NCI-H187 (cell line): ENCODE measurements around the gene THRA.
"Not testable (repeated sequence)": the region's sequence is repeated elsewhere in the genome, so short reads cannot be mapped to it uniquely, and the experiment has no call there.

Experiments used
- DNase-seq, 2 experiments: peaks; one replicate each; lab custom pipeline; 2025; lab: John Stamatoyannopoulos, UW

THRA gene

GRCh38 chr17:40113110-40113906 lies 50.5 kb downstream of the THRA start:
- peak; percentile 73 to 86 for DNase-seq

GRCh38 chr17:40113907-40114245 lies 51.1 kb downstream of the THRA start:
- DNase-seq, result no peak

DNA sequence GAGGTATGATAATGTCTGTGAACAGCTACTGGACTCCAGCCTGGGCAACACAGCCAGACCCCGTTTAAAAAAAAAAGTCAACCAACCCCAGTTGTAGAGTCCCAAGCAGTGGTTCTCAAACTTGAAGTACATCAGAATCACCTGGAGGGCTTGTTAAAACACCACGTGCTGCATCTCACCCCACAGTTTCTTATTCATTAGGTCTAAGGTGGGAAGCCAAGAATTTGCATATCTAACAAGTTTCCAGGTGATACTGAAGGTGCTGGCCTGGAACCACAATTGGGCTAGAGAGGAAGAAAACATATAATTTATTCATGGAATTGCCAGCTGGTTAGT lies 52.3 kb downstream of the THRA start:
- no peak for DNase-seq

DNA sequence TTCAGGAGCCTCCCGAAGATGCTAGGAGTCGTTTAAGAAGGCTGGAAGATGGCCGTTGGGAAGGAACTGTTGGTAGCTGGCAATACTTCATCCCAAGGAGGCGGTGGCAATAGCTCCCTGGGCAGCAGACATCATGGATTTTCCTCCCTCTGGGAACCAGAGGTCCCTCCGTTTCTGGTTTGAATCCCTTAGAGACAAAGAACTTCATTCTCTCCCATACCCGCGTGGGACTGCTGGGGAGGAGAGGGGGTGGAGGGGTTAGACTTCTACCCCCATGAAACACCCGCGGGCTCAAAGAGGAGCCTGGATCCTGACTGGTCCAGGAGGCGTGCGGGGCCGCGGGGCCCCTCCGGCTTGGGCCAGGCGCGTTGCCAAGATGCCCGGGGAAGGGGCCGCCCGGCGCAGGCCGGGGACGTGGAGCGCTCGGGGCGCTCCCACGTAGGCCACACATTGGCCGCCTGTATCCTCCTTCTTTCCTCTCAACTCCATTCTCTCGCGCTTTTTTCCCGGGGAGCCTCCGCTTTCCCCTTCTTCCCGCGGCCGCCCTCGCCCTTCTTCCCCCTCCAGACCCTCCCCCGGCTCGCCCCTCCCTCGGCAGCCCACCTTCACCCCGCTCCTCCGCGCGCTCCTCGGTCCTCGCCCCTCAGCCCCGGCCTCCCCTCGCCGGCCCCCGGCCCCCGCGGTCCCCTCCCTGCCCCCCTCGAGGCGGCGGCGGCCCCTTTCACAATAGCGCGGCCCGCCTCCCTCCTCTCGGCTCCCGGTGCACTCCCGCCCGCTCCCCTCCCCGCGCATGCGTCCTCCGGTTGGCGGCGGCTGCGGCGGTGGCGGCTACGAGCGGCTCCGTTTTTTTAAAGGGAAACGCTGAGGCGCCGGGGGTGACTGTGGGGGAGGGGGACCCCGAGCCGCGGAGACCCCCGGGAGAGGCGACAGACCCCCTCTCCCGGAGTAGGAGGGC lies 58.7 kb downstream of the THRA start, which contains the start of gene MSL1:
Gene MSL1 (plus strand): TSS at position 791 of the 955 bp plus-strand sequence. CDS start 642 bp downstream, outside the sequence.
- DNase-seq, result peak in 1 of 2 experiments; percentile 62

- DNase-seq, result no peak
These were observed 59.6 kb downstream of the THRA start for GRCh38 chr17:40122136-40122998.

- peak; percentile 28 to 54 for DNase-seq
These were observed 60.4 kb downstream of the THRA start for GRCh38 chr17:40122999-40123810.

DNA sequence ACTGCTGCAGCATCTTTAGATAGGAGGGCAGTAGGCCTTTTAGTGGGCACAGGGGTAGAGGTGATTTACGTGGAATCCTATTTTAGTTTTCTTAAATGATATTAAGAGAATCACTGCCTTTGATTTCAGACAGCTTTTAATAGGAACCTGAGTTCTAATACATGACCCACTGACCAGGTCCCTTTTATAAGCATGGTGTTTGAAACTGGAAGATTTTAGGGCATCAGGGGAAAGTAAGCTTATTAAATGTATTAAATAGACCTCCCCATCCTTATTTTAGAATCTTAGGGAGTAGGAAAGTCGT lies 61.0 kb downstream of the THRA start:
- no peak for DNase-seq

DNA sequence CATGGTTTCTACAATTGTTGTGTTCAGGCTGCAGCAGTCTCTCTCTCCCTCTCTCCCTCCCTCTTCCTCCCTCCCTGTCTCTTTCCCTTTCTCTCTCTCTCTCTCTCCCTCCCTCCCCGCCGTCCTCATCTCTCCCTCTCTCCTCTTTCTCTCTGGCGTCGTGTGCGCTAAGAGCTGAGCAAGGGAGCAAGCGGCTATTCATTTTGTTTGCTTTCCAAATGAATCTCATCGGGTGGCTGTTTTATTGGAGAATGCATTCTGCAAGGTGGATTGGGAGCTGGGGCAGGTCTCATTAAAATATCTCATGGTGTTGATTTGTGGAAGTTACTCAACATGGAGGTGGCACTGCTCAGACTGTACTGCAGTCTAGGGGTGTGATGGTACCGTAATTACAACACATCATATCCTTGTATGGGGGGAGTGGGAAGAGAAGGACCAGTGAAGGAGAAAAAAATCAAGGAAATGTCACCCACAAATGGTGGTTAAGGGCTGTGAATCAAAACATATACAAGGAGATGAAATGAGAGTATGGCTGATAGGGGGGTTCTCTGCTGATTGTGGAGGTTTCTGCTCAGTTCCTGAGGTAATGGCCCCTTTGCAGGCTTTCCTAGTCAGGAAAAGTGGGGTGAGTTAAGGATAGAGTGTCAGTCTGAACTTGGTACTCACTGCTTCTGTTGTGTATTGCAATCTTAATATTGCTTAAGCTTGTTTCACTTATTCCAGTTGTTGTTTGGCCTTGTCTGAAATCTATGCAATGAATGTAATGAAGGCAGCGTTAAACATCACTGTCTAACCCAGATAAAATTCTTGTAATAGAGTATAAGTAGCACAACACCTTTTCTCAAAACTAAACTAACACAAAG lies 61.7 kb downstream of the THRA start:
- DNase-seq, result no peak

GRCh38 chr17:40129498-40129897 lies 66.7 kb downstream of the THRA start:
- no peak for DNase-seq

- DNase-seq, result no peak
These were observed 67.7 kb downstream of the THRA start for GRCh38 chr17:40130352-40131042.

DNA sequence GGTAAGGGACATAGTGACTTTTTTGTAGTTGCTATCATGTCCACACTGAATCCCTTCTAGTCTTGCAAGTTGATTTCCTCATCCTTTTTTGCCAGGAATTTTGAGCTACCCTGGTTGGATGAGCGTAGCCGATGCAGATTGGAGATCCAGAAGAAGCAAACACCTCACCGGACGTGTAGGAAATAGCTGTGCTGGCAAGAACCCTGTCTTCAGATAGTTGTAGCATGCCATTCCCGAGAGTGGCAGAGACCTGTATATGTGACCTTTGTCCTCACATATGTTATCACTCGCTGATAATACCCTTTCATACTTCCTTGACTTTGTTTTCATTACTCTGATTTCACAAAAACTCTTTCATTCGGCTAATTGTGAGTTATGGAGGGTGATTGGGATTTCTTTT lies 71.4 kb downstream of the THRA start:
- no peak for DNase-seq

GRCh38 chr17:40135817-40136216 lies 73.1 kb downstream of the THRA start:
- no peak for DNase-seq

DNA sequence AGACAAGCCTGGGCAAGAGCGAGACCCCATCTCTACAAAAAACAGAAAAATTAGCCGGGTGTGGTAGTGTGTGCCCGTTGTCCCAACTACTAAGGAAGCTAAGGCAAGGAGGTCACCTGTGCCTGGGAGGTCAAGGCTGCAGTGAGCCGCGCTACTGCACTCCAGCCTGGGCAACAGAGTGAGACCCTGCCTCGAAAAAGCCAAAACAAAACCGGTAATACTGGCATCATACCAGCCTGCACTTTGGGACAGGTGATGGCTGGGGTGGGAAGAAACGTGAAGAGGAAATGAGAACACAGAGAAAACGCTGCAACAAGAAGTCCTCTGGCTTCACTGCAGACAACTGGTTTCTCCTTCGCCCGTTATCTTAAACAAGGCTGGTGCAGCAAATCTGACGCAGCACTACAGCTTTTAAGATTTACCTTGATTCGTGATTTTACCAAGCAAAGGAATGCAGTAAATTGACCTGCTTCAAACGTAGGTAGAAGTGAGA lies 76.8 kb downstream of the THRA start:
- no peak for DNase-seq

DNA sequence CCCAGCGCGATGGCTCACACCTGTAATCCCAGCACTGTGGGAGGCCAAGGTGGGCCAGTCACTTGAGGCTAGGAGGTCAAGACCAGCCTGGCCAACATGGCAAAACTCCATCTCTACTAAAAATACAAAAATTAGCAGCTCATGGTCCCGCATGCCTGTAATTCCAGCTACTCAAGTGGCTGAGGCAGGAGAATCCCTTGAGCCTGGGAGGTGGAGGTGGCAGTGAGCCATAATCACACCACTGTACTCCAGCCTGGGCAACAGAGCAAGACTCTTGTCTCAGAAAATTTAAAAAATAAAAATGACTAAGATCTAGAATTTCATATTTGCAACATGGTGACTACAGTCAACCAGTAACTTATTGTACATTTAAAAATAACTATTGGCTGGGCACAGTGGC lies 80.4 kb downstream of the THRA start:
- DNase-seq, result not testable (repeated sequence)
